K562 (cell line): ENCODE measurements around the gene USP13.

Source experiments
- CBX2 ChIP-seq: fragments of 200-600 bp; sonication (generic); IDR thresholded peaks from one replicate; pipeline ENCODE4 v1.6.1; 2012; ENCODE audit warnings: mild to moderate bottlenecking, low read length, inconsistent platforms; ENCODE audit not compliant: insufficient read depth, poor library complexity, severe bottlenecking
- ELF1 ChIP-seq: fragments of 200-800 bp; sonication (Bioruptor generic); IDR thresholded peaks from 2 replicates; pipeline ENCODE4 v1.6.1; 2016; ENCODE audit warnings: missing genetic modification characterization, missing compliant biosample characterization
- FOS ChIP-seq: IDR thresholded peaks from 3 replicates; pipeline ENCODE4 v1.6.1; 2011; ENCODE audit not compliant: insufficient read length; ENCODE audit errors: extremely low read depth
- FOXA1 ChIP-seq: fragments of 450-650 bp; IDR thresholded peaks from 2 replicates; pipeline ENCODE4 v1.6.1; 2016; ENCODE audit warnings: mild to moderate bottlenecking, borderline replicate concordance
- MBD1 ChIP-seq: fragments of 250-450 bp; sonication (Bioruptor Pico); IDR thresholded peaks from 2 replicates; pipeline ENCODE4 v1.8.0; 2022; ENCODE audit warnings: inconsistent platforms
- NFE2 ChIP-seq: IDR thresholded peaks from 2 replicates; pipeline ENCODE4 v1.6.1; 2014; ENCODE audit warnings: antibody characterized with exemption, low read depth
- RERE ChIP-seq: sonication (generic); formaldehyde crosslinking; IDR thresholded peaks from 2 replicates; pipeline ENCODE4 v1.8.0; 2023; ENCODE audit warnings: missing genetic modification reagents, mild to moderate bottlenecking, borderline replicate concordance
- SMC3 ChIP-seq: conservative IDR thresholded peaks from 2 replicates; pipeline ENCODE4 v1.6.1; 2011; ENCODE audit warnings: low read depth, low read length, improper control_type of control experiment; ENCODE audit not compliant: insufficient read depth
- TAF1 ChIP-seq: IDR thresholded peaks from 2 replicates; pipeline ENCODE4 v1.6.1; 2011; ENCODE audit warnings: mild to moderate bottlenecking, low read length, moderate library complexity; ENCODE audit not compliant: insufficient read depth, control insufficient read depth, severe bottlenecking; ENCODE audit errors: extremely low read depth
- TCF3 ChIP-seq: sonication (generic); formaldehyde crosslinking; IDR thresholded peaks from 2 replicates; pipeline ENCODE4 v1.4.0; 2020; ENCODE audit warnings: mild to moderate bottlenecking, missing genetic modification reagents
- TFE3 ChIP-seq: fragments of 450-650 bp; formaldehyde crosslinking; IDR thresholded peaks from 2 replicates; pipeline ENCODE4 v1.4.0; 2020; ENCODE audit warnings: mild to moderate bottlenecking, mixed read lengths
- ZMIZ1 ChIP-seq, 2 experiments: fragments of 150-350 bp in 1 of 2; IDR thresholded peaks; 2 replicates each; pipeline ENCODE4 v1.6.1; 2012 to 2016; ENCODE audit warnings: low read depth in 2 of 2, low read length in 2 of 2, mild to moderate bottlenecking in 1 of 2, moderate library complexity in 1 of 2
- ZNF24 ChIP-seq: fragments of 450-650 bp; IDR thresholded peaks from 2 replicates; pipeline ENCODE4 v1.6.1; 2016

DNA sequence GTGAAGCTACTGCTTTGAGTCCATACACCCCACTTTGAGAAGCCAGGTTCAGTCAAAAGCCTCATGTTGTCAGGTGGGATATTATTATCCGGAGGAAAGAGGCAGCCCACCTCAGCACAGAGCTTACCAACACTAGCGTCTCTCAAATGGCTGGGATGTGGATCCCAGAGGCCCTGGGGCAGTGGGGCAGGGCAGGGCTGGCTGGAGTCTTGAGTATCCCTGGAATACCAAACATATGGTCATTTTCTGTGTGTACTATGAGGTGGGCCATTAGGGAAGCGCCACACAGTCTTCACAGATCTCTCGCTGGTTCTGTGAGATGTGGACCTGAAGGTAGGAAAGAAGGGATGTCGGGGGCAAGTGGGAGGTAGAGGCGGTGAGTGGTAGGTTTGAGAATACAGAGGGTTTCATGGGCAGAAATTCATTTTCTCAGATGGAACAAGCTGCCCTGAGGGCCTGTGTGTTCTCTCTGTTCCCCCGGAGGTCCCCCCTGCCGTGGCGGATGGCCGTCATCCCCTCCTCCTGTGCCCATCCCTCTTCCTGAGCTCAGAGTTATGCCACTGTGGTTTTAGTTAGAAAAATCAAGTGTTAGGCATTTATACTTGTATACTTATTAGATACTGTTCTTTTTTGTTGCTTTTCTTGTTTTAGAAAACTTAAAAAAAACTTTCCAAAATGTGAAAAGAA is 66.4 kb downstream of the USP13 start:
- TF ChIP-seq TCF3: no peak
- no peak for TF ChIP-seq RERE
- TF ChIP-seq ZNF24: no peak
- TF ChIP-seq FOXA1: no peak
- TF ChIP-seq NFE2: no peak
- no peak for TF ChIP-seq MBD1 (CRISPR knock-in tag)
- no peak for TF ChIP-seq CBX2
- no peak for TF ChIP-seq TFE3 (CRISPR knock-in tag)
- no peak for TF ChIP-seq FOS
- TF ChIP-seq ZMIZ1 (IDR thresholded peaks at IDR 0.05; ENCODE audit: low read depth in 2 of 2, low read length in 2 of 2): no peak
- no peak for TF ChIP-seq TAF1
- no peak for TF ChIP-seq SMC3
- TF ChIP-seq ELF1 (tag): no peak
